ENCODE measurements around the gene ACKR3.

ACKR3 gene

DNA sequence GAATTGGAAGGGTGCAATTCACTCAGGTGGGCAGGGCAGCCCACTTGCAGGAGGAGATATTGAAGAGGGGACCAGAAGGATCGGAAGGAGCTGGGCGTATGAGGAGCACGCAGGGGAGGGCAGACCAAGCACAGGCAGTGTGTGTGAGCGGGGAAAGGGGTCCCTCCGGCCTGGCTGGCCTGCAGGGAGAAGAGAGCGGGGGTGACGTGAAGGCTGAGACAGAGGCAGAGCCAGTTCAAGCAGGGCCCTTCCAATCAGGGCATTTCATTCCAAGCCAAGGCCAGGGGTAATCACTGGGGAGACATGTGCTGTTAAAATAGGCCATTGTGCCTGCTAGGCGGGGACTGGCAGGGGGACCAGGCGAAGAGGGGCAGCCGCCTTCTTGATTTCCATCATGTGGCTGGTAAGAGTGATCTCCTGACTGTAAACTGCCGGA, 62.2 kb downstream of the ACKR3 start:
- no peak for DNase-seq (ENCODE audit: low spot score)

Data from cerebellar cortex (tissue), 1 donor.